BLaER1 (cell line): ENCODE measurements around the gene ZFPM1.
A peak's percentile ranks its signal among the peaks of the same experiment; 100 is the strongest.

Source experiments
- H3K27ac ChIP-seq: shearing (Covaris generic); formaldehyde crosslinking; 2 replicates; pipeline ENCODE4 v1.8.1; 2022
- H3K27me3 ChIP-seq: shearing (Covaris generic); formaldehyde crosslinking; 2 replicates; pipeline ENCODE4 v1.8.1; 2022
- H3K36me3 ChIP-seq: shearing (Covaris generic); formaldehyde crosslinking; 2 replicates; pipeline ENCODE4 v1.8.1; 2022
- H3K4me1 ChIP-seq: shearing (Covaris generic); formaldehyde crosslinking; 2 replicates; pipeline ENCODE4 v1.8.1; 2022
- H3K4me2 ChIP-seq: shearing (Covaris generic); formaldehyde crosslinking; 2 replicates; pipeline ENCODE4 v1.8.1; 2022
- H3K4me3 ChIP-seq: shearing (Covaris generic); formaldehyde crosslinking; 2 replicates; pipeline ENCODE4 v1.8.1; 2022
- H3K9ac ChIP-seq: shearing (Covaris generic); formaldehyde crosslinking; 2 replicates; pipeline ENCODE4 v1.8.1; 2022
- H3K9me3 ChIP-seq: shearing (Covaris generic); formaldehyde crosslinking; 2 replicates; pipeline ENCODE4 v1.8.1; 2022
- H4K20me1 ChIP-seq: shearing (Covaris generic); formaldehyde crosslinking; 2 replicates; pipeline ENCODE4 v1.8.1; 2022
- Cebpa-rat ChIP-seq: shearing (Covaris generic); IDR thresholded peaks from 2 replicates; pipeline ENCODE4 v1.8.1; 2022

The ZFPM1 gene

GRCh38 chr16:88433632-88434352 is 19.3 kb upstream of the ZFPM1 start:
- Histone ChIP-seq H3K4me1 (peaks cover 56% of the 10 kb centered on the region), H3K36me3 (peaks cover 19% of the 10 kb centered on the region; the same call in 1 of the 2 replicates), H3K27me3 (peaks cover 16% of the 10 kb centered on the region; the same call in 1 of the 2 replicates), H3K4me3 (no peak overlapping the region), H3K27ac (no peak overlapping the region), H4K20me1 (peaks cover 55% of the 10 kb centered on the region), H3K9ac (peak overlapping the region; percentile 3; the same call in 1 of the 2 replicates), H3K4me2 (peak overlapping the region; percentile 42), H3K9me3 (no peaks in the 10 kb centered on the region)
- TF ChIP-seq Cebpa-rat, result no peak

DNA sequence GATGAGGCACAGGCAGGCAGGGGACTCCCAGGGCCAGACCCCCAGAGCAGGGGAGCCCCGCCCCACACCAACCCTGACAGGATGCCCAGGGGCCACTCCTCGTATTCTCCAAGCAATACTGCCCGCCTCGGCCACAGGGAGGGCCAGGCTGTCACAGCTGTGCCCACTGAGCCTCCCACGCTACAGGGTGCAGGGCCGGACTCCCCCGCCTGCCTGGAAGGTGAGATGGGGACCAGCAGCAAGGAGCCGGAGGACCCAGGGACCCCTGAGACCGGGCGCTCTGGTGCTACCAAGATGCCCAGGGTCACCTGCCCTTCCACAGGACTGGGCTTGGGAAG is 18.8 kb upstream of the ZFPM1 start:
- no peaks in the 10 kb centered on the region for H3K9me3 ChIP-seq
- peaks cover 14% of the 10 kb centered on the region; the same call in 1 of the 2 replicates for H3K27me3 ChIP-seq
- H3K4me1 ChIP-seq, result peaks cover 51% of the 10 kb centered on the region
- H3K9ac ChIP-seq, result peak overlapping the region; percentile 3; the same call in 1 of the 2 replicates
- TF ChIP-seq Cebpa-rat, result no peak
- 0 out of 2 replicates have a peak overlapping the region, but pooled peaks have one; percentile 35 for H3K27ac ChIP-seq
- peak overlapping the region; percentile 42 for H3K4me2 ChIP-seq
- peaks cover 53% of the 10 kb centered on the region for H4K20me1 ChIP-seq
- no peak overlapping the region for H3K4me3 ChIP-seq
- H3K36me3 ChIP-seq, result peaks cover 21% of the 10 kb centered on the region; the same call in 1 of the 2 replicates

GRCh38 chr16:88434746-88435145 is 18.3 kb upstream of the ZFPM1 start:
- Histone ChIP-seq H3K27ac (0 out of 2 replicates have a peak overlapping the region, but pooled peaks have one; percentile 35), H3K9ac (peak overlapping the region; percentile 3; the same call in 1 of the 2 replicates), H3K9me3 (no peaks in the 10 kb centered on the region), H3K4me3 (no peak overlapping the region), H3K4me2 (peak overlapping the region; percentile 42), H3K27me3 (peaks cover 14% of the 10 kb centered on the region; the same call in 1 of the 2 replicates), H4K20me1 (peaks cover 53% of the 10 kb centered on the region), H3K4me1 (peaks cover 47% of the 10 kb centered on the region), H3K36me3 (peaks cover 25% of the 10 kb centered on the region; the same call in 1 of the 2 replicates)
- no peak for TF ChIP-seq Cebpa-rat

GRCh38 chr16:88435437-88436355 is 17.4 kb upstream of the ZFPM1 start:
- H3K36me3 ChIP-seq, result peaks cover 25% of the 10 kb centered on the region; the same call in 1 of the 2 replicates
- no peak overlapping the region for H3K9ac ChIP-seq
- H3K9me3 ChIP-seq, result no peaks in the 10 kb centered on the region
- no peak overlapping the region for H3K4me2 ChIP-seq
- H3K27me3 ChIP-seq, result peaks cover 14% of the 10 kb centered on the region; the same call in 1 of the 2 replicates
- H3K4me3 ChIP-seq, result no peak overlapping the region
- H3K4me1 ChIP-seq, result peaks cover 43% of the 10 kb centered on the region
- no peak overlapping the region for H3K27ac ChIP-seq
- H4K20me1 ChIP-seq, result peaks cover 53% of the 10 kb centered on the region
- TF ChIP-seq Cebpa-rat, result no peak

DNA sequence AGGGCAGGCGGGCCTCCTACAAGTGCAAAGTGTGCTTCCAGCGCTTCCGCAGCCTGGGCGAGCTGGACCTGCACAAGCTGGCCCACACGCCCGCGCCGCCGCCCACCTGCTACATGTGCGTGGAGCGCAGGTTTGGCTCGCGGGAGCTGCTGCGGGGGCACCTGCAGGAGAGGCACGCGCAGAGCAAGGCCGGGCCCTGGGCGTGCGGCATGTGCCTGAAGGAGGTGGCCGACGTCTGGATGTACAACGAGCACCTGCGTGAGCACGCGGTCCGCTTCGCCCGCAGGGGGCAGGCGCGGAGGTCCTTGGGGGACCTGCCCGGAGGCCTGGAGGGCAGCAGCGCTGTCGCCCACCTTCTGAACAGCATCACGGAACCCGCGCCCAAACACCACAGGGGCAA is 16.3 kb upstream of the ZFPM1 start:
- Histone ChIP-seq H3K9me3 (no peaks in the 10 kb centered on the region), H3K4me3 (no peak overlapping the region), H3K9ac (no peak overlapping the region), H3K27ac (no peak overlapping the region), H3K4me2 (no peak overlapping the region), H4K20me1 (peaks cover 46% of the 10 kb centered on the region), H3K27me3 (peaks cover 5% of the 10 kb centered on the region; the same call in 1 of the 2 replicates), H3K4me1 (peaks cover 36% of the 10 kb centered on the region), H3K36me3 (peaks cover 25% of the 10 kb centered on the region; the same call in 1 of the 2 replicates)
- no peak for TF ChIP-seq Cebpa-rat

GRCh38 chr16:88437367-88437964 is 15.6 kb upstream of the ZFPM1 start:
- H3K4me1 ChIP-seq, result peaks cover 30% of the 10 kb centered on the region
- no peak overlapping the region for H3K27ac ChIP-seq
- no peak for TF ChIP-seq Cebpa-rat
- peaks cover 40% of the 10 kb centered on the region for H4K20me1 ChIP-seq
- H3K4me3 ChIP-seq, result no peak overlapping the region
- no peak overlapping the region for H3K4me2 ChIP-seq
- H3K9ac ChIP-seq, result no peak overlapping the region
- H3K9me3 ChIP-seq, result no peaks in the 10 kb centered on the region
- peaks cover 25% of the 10 kb centered on the region; the same call in 1 of the 2 replicates for H3K36me3 ChIP-seq
- no peaks in the 10 kb centered on the region for H3K27me3 ChIP-seq

DNA sequence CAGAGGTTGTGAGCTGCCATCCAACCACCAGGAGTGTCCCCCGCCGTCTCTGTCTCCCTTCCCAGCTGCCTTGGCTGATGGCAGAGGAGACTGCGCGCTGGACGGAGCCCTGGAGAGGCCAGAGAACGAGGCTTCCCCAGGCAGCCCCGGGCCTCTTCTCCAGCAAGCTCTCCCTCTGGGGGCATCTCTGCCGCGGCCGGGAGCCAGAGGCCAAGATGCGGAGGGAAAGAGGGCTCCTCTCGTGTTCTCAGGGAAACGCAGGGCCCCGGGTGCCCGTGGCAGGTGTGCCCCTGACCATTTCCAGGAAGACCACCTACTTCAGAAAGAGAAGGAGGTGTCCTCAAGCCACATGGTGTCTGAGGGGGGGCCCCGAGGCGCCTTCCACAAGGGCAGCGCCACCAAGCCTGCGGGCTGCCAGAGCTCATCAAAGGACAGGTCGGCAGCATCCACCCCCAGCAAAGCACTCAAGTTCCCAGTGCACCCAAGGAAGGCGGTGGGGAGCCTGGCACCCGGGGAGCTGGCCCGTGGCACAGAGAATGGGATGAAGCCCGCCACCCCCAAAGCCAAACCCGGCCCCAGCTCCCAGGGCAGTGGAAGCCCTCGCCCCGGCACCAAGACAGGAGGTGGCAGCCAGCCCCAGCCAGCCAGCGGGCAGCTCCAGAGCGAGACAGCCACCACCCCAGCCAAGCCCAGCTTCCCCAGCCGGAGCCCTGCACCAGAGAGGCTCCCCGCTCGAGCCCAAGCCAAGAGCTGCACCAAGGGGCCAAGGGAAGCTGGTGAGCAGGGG is 14.8 kb upstream of the ZFPM1 start:
- no peak overlapping the region for H3K4me3 ChIP-seq
- H3K9ac ChIP-seq, result no peak overlapping the region

GRCh38 chr16:88439016-88439415 is 14.1 kb upstream of the ZFPM1 start:
- no peak overlapping the region for H3K4me2 ChIP-seq
- H3K27ac ChIP-seq, result no peak overlapping the region
- no peaks in the 10 kb centered on the region for H3K27me3 ChIP-seq
- no peaks in the 10 kb centered on the region for H3K9me3 ChIP-seq
- no peak for TF ChIP-seq Cebpa-rat
- H3K4me3 ChIP-seq, result no peak overlapping the region
- H4K20me1 ChIP-seq, result peaks cover 26% of the 10 kb centered on the region
- no peak overlapping the region for H3K9ac ChIP-seq
- H3K4me1 ChIP-seq, result peaks cover 31% of the 10 kb centered on the region
- peaks cover 25% of the 10 kb centered on the region; the same call in 1 of the 2 replicates for H3K36me3 ChIP-seq

More for the DNA sequence above, 14.8 kb upstream of the ZFPM1 start:
- Histone ChIP-seq H3K27ac (no peak overlapping the region), H3K4me1 (peaks cover 30% of the 10 kb centered on the region), H3K4me2 (no peak overlapping the region), H3K27me3 (no peaks in the 10 kb centered on the region), H3K36me3 (peaks cover 25% of the 10 kb centered on the region; the same call in 1 of the 2 replicates), H3K9me3 (no peaks in the 10 kb centered on the region), H4K20me1 (peaks cover 32% of the 10 kb centered on the region)
- no peak for TF ChIP-seq Cebpa-rat

DNA sequence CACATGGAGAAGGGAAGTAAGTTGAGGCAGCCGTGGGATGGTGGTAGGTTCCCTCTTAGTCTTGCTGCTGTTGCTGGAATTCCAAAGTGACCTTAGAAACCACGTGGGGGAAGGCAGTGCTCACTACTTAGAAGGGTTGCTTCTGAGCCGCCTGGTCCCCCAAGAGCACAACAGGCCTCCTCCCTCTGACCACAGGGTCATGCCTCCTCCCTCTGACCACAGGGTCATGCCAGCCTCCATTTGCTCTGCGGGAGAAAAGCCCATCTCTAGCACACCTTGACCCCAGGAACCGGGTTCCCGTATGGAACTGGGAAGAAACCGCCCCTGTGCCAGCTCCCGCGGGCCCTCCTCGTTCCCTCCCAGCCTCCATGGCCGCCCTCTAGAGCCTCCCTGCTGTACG is 13.4 kb upstream of the ZFPM1 start:
- Histone ChIP-seq H3K4me3 (no peak overlapping the region), H3K27me3 (no peaks in the 10 kb centered on the region), H3K9ac (no peak overlapping the region), H4K20me1 (peaks cover 19% of the 10 kb centered on the region), H3K27ac (no peak overlapping the region), H3K36me3 (peaks cover 25% of the 10 kb centered on the region; the same call in 1 of the 2 replicates), H3K4me2 (no peak overlapping the region), H3K9me3 (no peaks in the 10 kb centered on the region), H3K4me1 (peaks cover 27% of the 10 kb centered on the region)
- TF ChIP-seq Cebpa-rat, result no peak
